ENCODE results near the gene OR10A3.

Gene OR10A3

GRCh38 chr11:7893796-7894195 lies 47.7 kb downstream of the OR10A3 start:
- no peak for TF ChIP-seq FOXP2 (optimal IDR thresholded peaks at IDR 0.05; ENCODE audit: borderline replicate concordance, extremely low read depth, extremely low read length, insufficient read depth)
- no peak for TF ChIP-seq REST (IDR thresholded peaks at IDR 0.05; ENCODE audit: insufficient read depth in 1 of 2, low read depth in 2 of 2, low read length in 2 of 2)
- no peak for TF ChIP-seq SIN3A (IDR thresholded peaks at IDR 0.05; ENCODE audit: borderline replicate concordance, insufficient read depth, low read length)
- TF ChIP-seq POLR2AphosphoS5 (IDR thresholded peaks at IDR 0.05; ENCODE audit: low read depth, low read length), result no peak
- TF ChIP-seq TAF1 (IDR thresholded peaks at IDR 0.05; ENCODE audit: borderline replicate concordance, insufficient read depth, low read length), result no peak

DNA sequence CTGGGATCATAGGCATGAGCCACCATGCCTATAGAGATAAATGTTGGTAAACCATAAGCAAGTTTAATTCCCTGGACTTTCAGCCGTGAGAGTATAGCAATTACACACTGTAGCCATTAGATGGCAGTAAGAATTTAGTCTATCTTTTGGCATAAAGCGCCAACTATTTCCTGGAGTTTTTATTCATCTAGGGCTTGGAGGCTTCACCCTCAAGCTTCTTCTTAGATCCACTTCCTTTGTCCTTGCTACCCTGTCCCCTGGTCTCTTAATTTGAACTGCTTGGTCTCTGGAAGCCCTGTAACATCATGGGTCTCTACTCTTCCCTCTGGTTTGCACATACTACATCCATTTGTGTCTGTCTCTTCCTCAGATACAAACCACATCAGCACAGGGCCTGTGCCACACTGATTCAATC lies 48.7 kb downstream of the OR10A3 start:
- no peak for TF ChIP-seq REST (IDR thresholded peaks at IDR 0.05; ENCODE audit: insufficient read depth in 1 of 2, low read depth in 2 of 2, low read length in 2 of 2)
- no peak for TF ChIP-seq SIN3A (IDR thresholded peaks at IDR 0.05; ENCODE audit: borderline replicate concordance, insufficient read depth, low read length)
- no peak for TF ChIP-seq POLR2AphosphoS5 (IDR thresholded peaks at IDR 0.05; ENCODE audit: low read depth, low read length)
- TF ChIP-seq TAF1 (IDR thresholded peaks at IDR 0.05; ENCODE audit: borderline replicate concordance, insufficient read depth, low read length), result no peak
- no peak for TF ChIP-seq FOXP2 (optimal IDR thresholded peaks at IDR 0.05; ENCODE audit: borderline replicate concordance, extremely low read depth, extremely low read length, insufficient read depth)

GRCh38 chr11:7892059-7892699 lies 49.3 kb downstream of the OR10A3 start:
- no peak for TF ChIP-seq FOXP2 (optimal IDR thresholded peaks at IDR 0.05; ENCODE audit: borderline replicate concordance, extremely low read depth, extremely low read length, insufficient read depth)
- no peak for TF ChIP-seq POLR2AphosphoS5 (IDR thresholded peaks at IDR 0.05; ENCODE audit: low read depth, low read length)
- no peak for TF ChIP-seq SIN3A (IDR thresholded peaks at IDR 0.05; ENCODE audit: borderline replicate concordance, insufficient read depth, low read length)
- no peak for TF ChIP-seq REST (IDR thresholded peaks at IDR 0.05; ENCODE audit: insufficient read depth in 1 of 2, low read depth in 2 of 2, low read length in 2 of 2)
- TF ChIP-seq TAF1 (IDR thresholded peaks at IDR 0.05; ENCODE audit: borderline replicate concordance, insufficient read depth, low read length), result no peak

GRCh38 chr11:7890417-7891172 lies 50.9 kb downstream of the OR10A3 start:
- TF ChIP-seq SIN3A (IDR thresholded peaks at IDR 0.05; ENCODE audit: borderline replicate concordance, insufficient read depth, low read length) (no peak), TAF1 (IDR thresholded peaks at IDR 0.05; ENCODE audit: borderline replicate concordance, insufficient read depth, low read length) (no peak), FOXP2 (optimal IDR thresholded peaks at IDR 0.05; ENCODE audit: borderline replicate concordance, extremely low read depth, extremely low read length, insufficient read depth) (peak; percentile 83), REST (IDR thresholded peaks at IDR 0.05; ENCODE audit: insufficient read depth in 1 of 2, low read depth in 2 of 2, low read length in 2 of 2) (peak in 1 of 2 experiments; percentile 31; a peak in 1 of 4 replicates), POLR2AphosphoS5 (IDR thresholded peaks at IDR 0.05; ENCODE audit: low read depth, low read length) (0 out of 2 replicates have a peak, but pooled peaks have one; percentile 21)

Data from PFSK-1 (cell line).